ENCODE results near the gene ATRNL1. TPM values are rescaled to one million over a fixed set of nuclear protein-coding genes. Genes with fewer than 3 reads are reported as not detected.

The ATRNL1 gene
- total and polyA plus RNA-seq, 10 donors, result 0.29 to 6.3 (median 2.2) TPM

DNA sequence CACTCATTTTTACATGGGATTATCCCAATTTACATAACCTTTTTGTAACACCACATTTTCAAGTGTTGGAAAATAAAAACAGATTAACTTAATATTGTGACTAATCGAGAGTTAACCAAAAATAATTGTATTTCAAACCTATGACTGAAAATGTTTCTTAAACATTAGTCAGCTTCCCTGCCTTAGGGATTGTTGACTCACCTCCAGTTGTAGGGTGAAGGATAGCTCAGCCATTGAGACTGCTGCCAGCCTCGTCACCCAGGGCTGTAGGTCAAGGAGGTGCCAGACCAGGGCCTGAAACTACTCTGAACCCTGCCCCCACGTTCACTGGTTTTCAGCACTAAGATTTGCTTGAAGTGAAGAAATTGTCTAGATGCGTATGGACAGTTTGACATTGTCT is 828.6 kb downstream of the ATRNL1 start:
- 68 to 84% (median 72%) methylated on average over 4 of the region's 4 CpGs for WGBS, 5 donors
- intact Hi-C loops (cut with DNase I; ENCODE audit: low total_unique reads), result no loop called here
- TF ChIP-seq CTCF (IDR thresholded peaks at IDR 0.05 in 8 of 11, conservative IDR thresholded peaks at IDR 0.05 in 3 of 11) (no peak), POLR2A (IDR thresholded peaks at IDR 0.05) (no peak), POLR2AphosphoS5 (IDR thresholded peaks at IDR 0.05) (no peak)

GRCh38 chr10:115931309-115931708 is 838.1 kb downstream of the ATRNL1 start:
- WGBS, 5 donors, result 88 to 96% (median 94%) methylated on average over 2 of the region's 2 CpGs
- DNase-seq, result no peak
- intact Hi-C loops (cut with DNase I; ENCODE audit: low total_unique reads), result no loop called here
- H3K36me3 ChIP-seq, result no peaks in the 10 kb centered on the region
- H3K4me1 ChIP-seq, result no peaks in the 10 kb centered on the region
- H3K27ac ChIP-seq, result no peak overlapping the region
- TF ChIP-seq POLR2A (IDR thresholded peaks at IDR 0.05) (no peak), CTCF (IDR thresholded peaks at IDR 0.05 in 8 of 11, conservative IDR thresholded peaks at IDR 0.05 in 3 of 11) (no peak), POLR2AphosphoS5 (IDR thresholded peaks at IDR 0.05) (no peak)
- no peaks in the 10 kb centered on the region for H3K9me3 ChIP-seq
- H3K4me3 ChIP-seq, result no peak overlapping the region
- H3K27me3 ChIP-seq (replicated peaks in 1 of 7), result no peaks in the 10 kb centered on the region

More for the DNA sequence above, 828.6 kb downstream of the ATRNL1 start:
- Histone ChIP-seq H3K36me3 (no peaks in the 10 kb centered on the region), H3K27ac (no peak overlapping the region), H3K27me3 (replicated peaks in 1 of 7) (no peaks in the 10 kb centered on the region), H3K9me3 (peaks cover 0 to 11% (median 0%) of the 10 kb centered on the region in 8 donors), H3K4me3 (no peak overlapping the region), H3K4me1 (no peaks in the 10 kb centered on the region)
- DNase-seq, result no peak

GRCh38 chr10:115932099-115932498 is 838.9 kb downstream of the ATRNL1 start:
- Histone ChIP-seq H3K4me1 (no peaks in the 10 kb centered on the region), H3K27ac (no peak overlapping the region), H3K27me3 (replicated peaks in 1 of 7) (no peaks in the 10 kb centered on the region), H3K36me3 (no peaks in the 10 kb centered on the region), H3K9me3 (no peaks in the 10 kb centered on the region), H3K4me3 (no peak overlapping the region)
- DNase-seq, result no peak
- WGBS, 5 donors, result 72 to 80% (median 77%) methylated on average over 2 of the region's 2 CpGs
- intact Hi-C loops (cut with DNase I; ENCODE audit: low total_unique reads), result no loop called here
- TF ChIP-seq CTCF (IDR thresholded peaks at IDR 0.05 in 8 of 11, conservative IDR thresholded peaks at IDR 0.05 in 3 of 11), result no peak

GRCh38 chr10:115933098-115933497 is 839.9 kb downstream of the ATRNL1 start:
- Histone ChIP-seq H3K27me3 (replicated peaks in 1 of 7) (no peaks in the 10 kb centered on the region), H3K4me1 (no peaks in the 10 kb centered on the region), H3K27ac (no peak overlapping the region), H3K36me3 (no peaks in the 10 kb centered on the region), H3K4me3 (no peak overlapping the region), H3K9me3 (no peaks in the 10 kb centered on the region)
- intact Hi-C loops (cut with DNase I; ENCODE audit: low total_unique reads), result no loop called here
- no peak for DNase-seq
- 78 to 98% (median 96%) methylated on average over 1 to 2 of the region's 2 CpGs for WGBS, 5 donors
- no peak for TF ChIP-seq CTCF (IDR thresholded peaks at IDR 0.05 in 8 of 11, conservative IDR thresholded peaks at IDR 0.05 in 3 of 11)
- TF ChIP-seq POLR2A (IDR thresholded peaks at IDR 0.05), result no peak
- no peak for TF ChIP-seq POLR2AphosphoS5 (IDR thresholded peaks at IDR 0.05)
